Measurements from ENCODE around the gene USP5.
"Not testable (repeated sequence)": the region's sequence is repeated elsewhere in the genome, so short reads cannot be mapped to it uniquely, and the experiment has no call there.

DNA sequence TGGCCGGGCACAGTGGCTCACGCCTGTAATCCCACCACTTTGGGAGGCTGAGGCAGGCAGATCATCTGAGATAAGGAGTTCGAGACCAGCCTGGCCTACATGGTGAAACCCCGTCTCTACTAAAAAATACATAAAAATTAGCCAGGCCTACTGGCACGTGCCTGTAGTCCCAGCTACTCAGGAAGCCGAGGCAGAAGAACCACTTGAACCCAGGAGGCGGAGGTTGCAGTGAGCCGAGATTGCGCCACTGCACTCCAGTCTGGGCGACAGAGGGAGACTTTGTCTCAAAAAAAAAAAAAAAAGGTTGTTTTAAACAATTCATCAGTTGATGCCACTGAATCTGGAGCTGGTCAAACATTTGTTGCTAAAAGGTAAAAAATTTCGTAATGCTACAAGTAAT lies 27.9 kb downstream of the USP5 start:
- TF ChIP-seq, protein P1, sequence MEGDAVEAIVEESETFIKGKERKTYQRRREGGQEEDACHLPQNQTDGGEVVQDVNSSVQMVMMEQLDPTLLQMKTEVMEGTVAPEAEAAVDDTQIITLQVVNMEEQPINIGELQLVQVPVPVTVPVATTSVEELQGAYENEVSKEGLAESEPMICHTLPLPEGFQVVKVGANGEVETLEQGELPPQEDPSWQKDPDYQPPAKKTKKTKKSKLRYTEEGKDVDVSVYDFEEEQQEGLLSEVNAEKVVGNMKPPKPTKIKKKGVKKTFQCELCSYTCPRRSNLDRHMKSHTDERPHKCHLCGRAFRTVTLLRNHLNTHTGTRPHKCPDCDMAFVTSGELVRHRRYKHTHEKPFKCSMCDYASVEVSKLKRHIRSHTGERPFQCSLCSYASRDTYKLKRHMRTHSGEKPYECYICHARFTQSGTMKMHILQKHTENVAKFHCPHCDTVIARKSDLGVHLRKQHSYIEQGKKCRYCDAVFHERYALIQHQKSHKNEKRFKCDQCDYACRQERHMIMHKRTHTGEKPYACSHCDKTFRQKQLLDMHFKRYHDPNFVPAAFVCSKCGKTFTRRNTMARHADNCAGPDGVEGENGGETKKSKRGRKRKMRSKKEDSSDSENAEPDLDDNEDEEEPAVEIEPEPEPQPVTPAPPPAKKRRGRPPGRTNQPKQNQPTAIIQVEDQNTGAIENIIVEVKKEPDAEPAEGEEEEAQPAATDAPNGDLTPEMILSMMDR (IDR thresholded peaks at IDR 0.05) = not testable (repeated sequence)
- not testable (repeated sequence) for TF ChIP-seq POLR2A (IDR thresholded peaks at IDR 0.05)

Measured in Peyer's patch (tissue), 4 donors.